ENCODE results near the gene PHYHIPL. TPM values are rescaled to one million over a fixed set of nuclear protein-coding genes. Genes with fewer than 3 reads are reported as not detected.

PHYHIPL gene
- under 0.01 TPM in 1 of 2 replicates, not detected in the other for total RNA-seq

GRCh38 chr10:59176241-59177030, at the start of gene PHYHIPL:
Gene PHYHIPL (plus strand): TSS chr10:59176643. CDS start chr10:59176854, 211 bp downstream.

Other genes starting within 250 kb of the PHYHIPL start
- gene FAM13C, start 185.9 kb downstream of the PHYHIPL start, total RNA-seq = 0.16 and 0.51 TPM in 2 replicates